IPS-NIHi7 (cell line): ENCODE results near the gene KCNQ1.

Experiments
- DNase-seq: peaks from one replicate; pipeline ENCODE4 v3.0.0; 2012; ENCODE audit warnings: mixed read lengths; ENCODE audit errors: extremely low spot score

The KCNQ1 gene

GRCh38 chr11:2409611-2410468 is 35.0 kb upstream of the KCNQ1 start:
- no peak for DNase-seq

DNA sequence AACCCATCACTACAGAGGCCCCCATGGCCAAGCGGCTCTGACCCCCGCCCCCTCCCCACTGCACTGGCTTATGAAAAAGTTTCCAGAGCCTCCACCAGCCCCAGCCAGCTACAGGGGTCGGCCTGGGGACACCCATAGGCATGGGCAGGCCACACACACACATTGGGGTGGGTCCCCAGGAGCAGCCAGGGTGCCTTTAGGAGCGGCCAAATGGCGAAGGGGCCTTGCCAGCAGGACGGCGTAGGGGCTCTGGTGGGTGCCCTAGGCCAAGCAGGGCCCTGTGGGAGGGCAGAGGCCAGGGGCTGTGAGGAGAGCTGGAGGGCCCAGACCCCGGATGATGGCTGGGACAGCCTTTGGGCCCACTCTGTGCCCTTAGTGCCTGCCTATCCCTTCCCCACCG is 34.2 kb upstream of the KCNQ1 start:
- DNase-seq, result no peak

- DNase-seq, result no peak
Measured at GRCh38 chr11:2411446-2412305, 33.1 kb upstream of the KCNQ1 start.

DNA sequence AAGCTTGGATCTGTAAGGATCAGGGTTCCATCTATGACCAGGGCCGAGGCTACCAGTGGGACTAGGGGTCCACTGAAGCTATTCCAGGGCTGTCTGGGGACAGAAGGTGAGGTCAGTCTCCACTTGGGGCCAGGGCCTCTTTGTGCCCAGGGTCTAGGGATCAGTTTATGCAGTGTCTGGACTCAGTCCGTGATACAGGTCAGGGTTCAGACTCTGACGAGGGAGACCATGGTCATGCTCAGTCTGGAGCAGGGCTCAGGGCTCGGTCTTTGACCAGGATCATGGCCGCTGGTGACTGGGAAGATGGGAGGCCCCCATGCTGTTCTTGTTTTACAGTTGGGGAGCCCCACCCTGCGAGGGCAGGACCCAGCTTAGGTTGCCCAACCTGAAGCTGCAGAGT is 32.5 kb upstream of the KCNQ1 start:
- DNase-seq, result no peak

- DNase-seq, result no peak
Measured at GRCh38 chr11:2413742-2414579, 30.8 kb upstream of the KCNQ1 start.

DNA sequence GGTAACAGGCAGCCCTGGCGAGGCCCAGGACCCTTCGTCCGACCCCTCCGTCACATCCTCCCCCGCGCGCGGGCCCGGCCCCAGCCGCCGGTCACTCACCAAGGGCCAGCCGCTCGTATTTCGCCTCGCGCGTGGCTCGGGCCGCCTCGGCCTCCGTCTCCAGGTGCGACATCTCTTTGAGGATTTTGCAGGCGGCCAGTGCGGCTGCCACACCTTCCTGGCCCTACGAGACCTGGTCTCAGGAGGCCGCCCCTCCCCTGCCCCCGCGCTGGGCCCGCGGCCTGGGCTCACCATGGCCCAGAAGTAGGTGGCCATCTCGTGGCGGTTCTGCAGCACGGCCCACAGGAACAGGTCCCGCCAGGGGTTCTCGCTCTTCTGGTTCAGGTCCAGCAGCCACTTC is 30.2 kb upstream of the KCNQ1 start:
- no peak for DNase-seq

GRCh38 chr11:2415171-2415570 is 29.6 kb upstream of the KCNQ1 start:
- DNase-seq, result no peak

GRCh38 chr11:2415601-2416380 is 29.0 kb upstream of the KCNQ1 start:
- DNase-seq, result no peak

DNA sequence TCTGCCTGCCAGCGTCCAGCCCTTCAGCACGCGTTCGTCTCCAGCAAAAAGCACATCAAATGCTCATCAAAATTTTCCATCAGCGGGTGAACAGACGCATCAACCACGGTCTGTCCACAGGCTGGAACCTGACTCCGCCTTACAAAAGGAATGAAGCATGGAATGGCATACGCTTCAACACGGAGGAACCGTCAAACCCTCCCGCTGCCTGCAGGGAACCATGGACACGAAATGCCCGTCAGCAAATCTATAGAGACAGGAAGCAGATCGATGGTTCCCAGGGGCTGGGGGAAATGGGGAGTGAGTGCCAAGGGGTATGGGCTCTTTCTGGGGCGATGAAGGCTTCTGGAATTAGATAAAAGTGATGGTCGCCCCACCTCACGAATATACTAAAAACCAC is 28.0 kb upstream of the KCNQ1 start:
- DNase-seq, result no peak

DNA sequence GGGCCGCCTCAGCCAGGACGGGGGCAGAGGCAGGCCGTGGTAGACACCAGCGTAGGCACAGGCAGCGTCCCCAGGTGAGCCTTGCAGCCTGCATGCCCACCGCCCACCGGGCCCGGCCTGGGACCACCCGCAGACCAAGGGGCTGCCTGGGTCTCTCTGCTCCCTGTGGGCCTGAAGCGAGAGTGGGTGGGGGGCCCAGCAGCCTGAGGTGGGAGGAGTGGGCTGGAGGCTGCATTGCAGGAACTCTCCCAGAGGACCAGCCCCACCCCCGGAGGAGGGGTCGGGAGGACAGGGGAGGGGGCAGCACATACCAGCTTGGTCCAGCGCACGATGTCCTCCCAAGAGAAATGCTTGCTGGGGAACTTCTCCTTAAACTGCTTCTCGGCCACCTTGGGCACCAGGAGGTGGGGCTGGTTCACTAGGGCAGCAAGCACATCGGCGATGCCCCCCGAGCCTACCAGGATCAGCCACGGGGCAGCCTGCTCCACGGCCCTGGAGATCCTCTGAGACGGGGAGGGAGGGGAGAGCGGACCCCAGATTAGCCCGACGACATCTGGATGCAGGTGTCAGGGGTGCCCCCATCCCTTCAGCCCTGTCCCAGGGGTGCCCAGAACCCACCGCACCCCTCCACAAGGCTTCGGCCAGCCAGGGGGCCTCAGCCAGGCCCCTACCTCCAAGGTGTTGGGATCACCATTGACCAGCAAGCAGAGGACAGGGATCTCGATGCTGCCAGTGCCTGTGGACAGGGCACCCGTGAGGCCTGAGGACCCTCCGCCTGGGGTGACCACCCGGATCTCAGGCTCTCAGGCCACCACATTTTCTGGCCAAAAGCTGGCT is 26.7 kb upstream of the KCNQ1 start:
- no peak for DNase-seq

DNA sequence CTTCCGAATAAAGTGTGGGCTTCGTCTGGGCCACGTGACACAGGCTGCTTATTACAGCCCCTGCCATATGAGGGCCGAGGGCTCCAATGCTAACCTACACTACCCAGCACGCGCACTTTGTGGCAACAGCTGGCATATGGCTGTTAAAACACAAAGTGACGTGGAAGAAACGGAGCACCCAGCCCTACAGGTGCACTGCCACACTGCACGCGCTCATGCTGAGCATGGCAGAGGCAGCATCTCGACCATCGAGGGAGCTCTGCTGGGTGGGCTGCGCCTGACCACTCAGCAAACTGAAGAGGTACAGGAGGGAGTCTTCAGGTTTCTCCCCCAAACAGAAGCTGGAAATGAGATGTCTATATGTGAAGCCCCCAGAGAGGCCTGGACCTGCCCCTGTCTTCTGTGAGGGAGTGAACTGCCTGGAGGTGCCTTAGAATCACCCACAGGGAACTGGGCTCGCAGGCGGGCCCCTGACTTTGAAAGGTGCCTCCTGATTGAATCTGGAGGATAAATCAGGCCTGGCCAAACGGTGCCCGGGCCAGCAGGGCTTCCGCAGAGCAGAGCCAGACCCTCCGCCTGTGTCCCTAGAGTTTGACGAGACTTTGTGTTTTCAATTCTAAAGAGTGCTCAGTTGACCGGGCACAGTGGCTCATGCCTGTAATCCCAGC is 26.0 kb upstream of the KCNQ1 start:
- DNase-seq, result no peak

GRCh38 chr11:2419638-2420501 is 24.9 kb upstream of the KCNQ1 start:
- DNase-seq, result peak; percentile 88

GRCh38 chr11:2420502-2421225 is 24.1 kb upstream of the KCNQ1 start:
- peak; percentile 97 for DNase-seq

GRCh38 chr11:2421226-2421994 is 23.4 kb upstream of the KCNQ1 start:
- DNase-seq, result no peak

DNA sequence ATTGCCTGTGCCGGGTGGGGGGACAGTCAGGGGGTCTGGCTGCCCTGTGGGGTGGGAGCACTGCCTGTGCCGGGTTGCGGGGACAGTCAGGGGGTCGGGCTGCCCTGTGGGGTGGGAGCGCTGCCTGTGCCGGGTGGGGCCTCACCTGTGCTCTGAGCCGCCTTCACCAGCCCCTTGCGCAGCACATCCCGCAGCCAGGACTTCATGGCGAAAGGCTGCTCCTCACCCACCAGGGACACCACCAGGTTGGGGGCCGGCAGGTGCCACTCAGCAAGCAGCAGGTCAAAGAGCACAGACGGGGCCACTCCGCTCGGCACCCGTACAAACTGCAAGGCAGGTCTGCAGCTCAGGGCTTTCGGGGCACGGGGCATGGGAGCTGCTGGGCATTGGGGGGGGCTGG is 22.8 kb upstream of the KCNQ1 start:
- DNase-seq, result no peak

DNA sequence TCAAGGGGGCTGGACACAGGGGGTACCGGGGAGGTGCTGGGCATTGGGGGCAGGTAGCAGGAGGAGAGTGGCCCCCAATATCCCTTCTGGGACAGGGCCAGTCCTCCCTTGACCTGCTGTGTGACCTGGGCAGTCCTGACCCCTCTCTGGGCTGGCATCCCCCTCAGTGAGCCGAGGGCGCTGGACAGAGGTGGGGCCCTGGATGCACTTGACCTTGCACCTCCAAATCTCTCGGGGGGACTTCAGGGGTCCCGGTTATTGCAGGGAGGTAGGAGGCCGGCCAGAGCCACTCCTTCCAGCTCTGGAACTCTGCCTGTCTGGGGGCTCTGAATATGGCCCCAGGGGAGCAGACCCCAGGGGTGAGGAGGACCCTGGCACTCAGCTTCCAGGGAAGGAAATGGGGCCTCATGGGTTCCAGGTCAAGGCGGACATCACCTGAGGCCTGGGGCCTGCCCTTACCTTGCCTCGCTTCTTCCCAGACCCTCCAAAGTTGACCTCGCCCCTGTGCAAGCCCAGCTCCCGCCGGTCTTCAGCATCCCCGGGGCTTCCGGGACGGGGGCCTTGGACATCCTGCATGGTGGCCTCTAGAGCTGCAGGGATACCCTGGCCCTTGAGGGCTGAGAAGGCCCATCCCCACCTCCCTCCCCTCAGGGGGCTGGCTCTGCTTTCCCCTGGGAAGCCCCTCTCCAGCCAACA is 22.2 kb upstream of the KCNQ1 start:
- DNase-seq, result no peak
